Kidney capillary endothelial cell (primary cell): Measurements from ENCODE around the gene GKN1.

Experiments used
- DNase-seq: peaks from one replicate; pipeline ENCODE4 v3.0.0-alpha.2; 2018; ENCODE audit warnings: low spot score

Gene GKN1

DNA sequence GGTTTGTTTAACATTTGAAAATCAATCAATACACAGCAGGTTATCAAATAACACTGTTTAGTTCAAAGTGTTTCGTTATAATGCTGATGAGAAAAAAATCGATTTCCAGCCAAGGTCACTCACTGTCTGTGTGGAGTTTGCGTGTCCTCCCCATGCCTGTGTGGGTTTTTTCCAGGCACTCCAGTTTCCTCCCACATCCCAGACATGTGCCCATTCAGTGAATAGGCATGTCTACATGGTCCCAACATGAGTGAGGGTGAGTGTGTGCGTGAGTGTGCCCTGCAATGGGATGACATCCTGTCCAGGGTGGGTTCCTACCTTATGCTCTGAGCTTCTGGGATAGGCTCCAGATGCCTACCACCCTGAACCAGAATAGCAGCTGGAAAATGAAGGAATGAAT lies 13.1 kb upstream of the GKN1 start:
- no peak for DNase-seq

DNA sequence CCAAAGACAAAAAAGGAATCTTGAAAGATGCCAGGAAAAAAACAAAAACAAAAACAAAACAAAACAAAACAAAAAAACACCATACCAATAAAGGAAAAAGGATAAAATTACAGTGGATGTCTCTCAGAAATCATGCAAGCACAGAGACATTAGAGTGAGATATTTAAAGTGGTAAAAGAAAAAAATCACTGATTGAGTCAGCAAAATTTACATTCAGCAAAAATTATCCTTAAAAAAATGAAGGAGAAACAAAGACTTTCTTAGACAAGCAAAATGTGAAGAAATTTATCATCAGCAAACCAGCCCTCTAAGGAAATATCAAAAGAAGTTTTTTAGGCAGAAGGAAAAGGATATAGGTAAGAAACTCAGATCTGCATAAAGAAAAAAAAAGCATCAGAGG lies 10.2 kb upstream of the GKN1 start:
- DNase-seq = no peak

DNA sequence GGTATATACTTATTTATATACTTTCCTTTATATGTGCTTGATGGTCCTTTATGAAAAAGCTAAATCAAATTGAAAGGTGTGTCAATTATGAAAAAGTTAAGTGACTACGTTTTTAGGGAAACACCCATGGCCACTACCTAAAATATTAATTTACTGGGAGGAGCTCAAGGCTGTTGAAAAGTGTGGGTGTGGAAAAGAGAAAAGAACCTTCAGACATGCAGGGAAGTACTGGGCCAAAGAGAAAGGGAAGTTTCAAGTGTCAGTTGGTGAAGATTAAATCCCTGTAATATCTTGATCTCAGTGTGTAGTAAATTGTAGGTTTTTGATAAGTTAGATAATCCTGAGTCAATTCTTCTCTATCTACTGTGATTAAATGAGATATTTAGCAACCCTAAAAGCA lies 6.2 kb upstream of the GKN1 start:
- no peak for DNase-seq

DNA sequence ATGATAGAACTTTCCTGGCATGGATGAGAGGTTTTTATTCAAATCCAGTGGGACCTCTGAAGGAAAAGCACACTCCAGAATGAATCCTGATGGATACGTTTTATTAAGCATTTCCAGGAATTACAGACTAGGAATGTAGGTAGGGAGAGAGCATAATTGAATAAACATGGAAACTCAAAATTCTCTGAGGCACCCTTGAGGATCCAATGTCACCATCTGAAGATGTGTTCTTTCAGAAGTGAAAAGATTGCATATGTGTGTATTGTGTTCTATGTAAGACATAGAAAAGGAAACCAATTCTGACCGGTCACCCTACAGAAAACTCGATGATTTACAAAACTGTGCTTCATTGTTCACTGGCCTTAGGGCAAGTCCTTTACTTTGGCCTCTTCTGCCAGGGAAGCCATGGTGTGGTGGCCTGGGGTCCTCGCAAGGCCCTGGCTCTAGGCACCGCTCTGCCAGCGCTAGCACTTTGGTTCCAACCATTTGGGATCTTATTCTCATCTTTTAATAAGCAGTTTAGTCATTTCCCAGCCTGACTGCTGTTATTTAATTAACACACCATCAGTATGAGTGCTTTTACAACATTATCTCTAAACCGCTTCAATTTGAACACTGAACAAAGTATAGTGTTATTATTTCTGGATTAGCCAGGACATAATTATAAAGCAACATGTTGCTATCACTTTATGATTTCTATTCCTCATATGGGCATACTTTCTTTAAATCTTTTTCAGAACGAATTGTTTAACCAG lies 4.5 kb upstream of the GKN1 start:
- no peak for DNase-seq

DNA sequence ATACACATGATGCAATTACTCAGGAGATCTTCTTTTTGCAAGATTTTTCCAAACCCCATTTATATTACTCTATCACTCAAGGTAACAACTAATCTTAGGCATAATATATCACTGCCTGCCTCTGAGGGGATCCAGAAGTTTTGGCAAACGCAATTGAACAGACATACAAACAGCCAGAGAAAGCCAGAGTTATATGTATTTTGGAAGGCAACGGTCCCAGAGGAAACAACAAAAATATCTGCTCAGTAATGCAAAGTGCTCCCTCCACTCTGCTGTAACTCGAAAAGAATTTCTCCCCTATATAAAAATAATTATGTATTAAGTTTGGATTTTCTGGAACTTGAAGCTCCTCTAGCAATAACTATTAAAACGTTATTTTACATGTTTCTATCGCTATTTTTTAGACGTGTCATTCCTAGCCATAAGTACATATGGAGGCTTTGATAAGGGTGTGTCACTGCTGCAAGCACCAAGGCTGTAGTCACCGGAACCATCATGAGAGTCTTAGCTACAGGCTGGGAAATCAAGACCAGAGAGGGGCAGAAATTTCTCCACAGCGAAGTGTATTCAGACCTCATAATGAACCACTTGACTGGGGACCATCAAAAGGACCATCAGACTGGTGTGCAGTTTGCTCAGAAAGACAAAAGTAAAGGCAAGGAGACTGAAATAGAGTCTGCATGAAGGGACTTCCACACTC lies 3.7 kb upstream of the GKN1 start:
- DNase-seq = no peak

DNA sequence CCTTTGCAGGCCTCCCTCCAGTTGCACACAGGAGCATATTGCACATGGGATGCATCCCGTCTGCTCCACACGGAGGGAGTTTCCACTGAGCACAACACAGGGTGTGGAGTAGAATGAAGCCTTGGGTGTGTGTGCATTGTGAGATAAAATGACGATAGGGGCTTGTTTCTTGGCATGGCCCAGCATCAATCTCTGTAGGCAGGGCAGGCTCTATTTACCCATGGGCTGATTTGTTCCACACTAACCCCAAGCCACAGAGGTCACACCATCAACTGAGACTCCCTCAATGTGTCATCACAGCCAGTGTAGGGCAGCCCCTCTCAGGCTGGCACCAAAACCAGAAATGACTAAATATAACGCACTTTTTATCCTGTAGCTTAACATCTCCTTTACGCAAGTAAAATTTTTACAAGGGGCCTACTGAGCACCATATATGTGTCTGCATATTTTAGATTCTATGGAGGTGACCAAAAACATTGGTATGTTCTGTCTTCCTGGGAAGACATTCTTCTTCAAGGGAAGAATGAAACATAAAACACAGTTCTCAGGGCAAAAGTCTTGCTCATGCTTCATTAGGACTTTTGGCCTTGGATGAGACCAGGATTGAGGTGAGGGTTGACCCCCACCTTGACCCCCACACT lies 2.7 kb upstream of the GKN1 start:
- peak; percentile 26 for DNase-seq

DNA sequence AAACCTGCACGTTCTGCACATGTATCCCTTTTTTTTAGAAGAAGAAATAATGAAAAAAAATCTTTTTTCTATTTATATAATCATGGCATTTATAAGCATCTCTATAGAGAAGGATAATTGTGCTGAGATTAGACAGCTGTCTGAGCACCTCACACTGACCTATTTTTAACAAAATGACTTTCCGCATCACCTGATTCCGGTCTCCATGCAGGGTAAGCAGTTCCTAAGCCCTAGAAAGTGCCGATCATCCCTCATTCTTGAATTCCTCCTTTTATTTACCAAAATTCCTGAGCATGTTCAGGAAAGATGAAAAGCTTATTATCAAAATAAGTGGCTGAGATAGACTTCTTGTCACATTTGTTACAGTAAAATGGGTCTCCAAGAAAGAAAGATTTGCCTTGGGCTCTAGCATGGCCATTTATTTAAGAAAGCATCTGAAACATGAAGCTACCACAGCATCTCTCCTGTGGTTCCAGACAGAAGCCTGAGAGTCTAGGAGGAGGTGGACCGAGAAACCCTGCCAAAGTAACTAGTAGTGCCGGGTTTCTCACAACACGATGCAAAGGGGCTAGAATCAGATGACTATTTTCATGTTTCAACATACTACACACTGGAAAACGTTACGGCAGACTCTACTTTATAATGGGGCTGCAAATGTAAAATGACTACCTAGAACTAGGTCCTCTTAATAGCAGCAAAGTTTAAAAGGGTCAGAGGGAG lies 670 bp downstream of the GKN1 start:
- DNase-seq = no peak

DNA sequence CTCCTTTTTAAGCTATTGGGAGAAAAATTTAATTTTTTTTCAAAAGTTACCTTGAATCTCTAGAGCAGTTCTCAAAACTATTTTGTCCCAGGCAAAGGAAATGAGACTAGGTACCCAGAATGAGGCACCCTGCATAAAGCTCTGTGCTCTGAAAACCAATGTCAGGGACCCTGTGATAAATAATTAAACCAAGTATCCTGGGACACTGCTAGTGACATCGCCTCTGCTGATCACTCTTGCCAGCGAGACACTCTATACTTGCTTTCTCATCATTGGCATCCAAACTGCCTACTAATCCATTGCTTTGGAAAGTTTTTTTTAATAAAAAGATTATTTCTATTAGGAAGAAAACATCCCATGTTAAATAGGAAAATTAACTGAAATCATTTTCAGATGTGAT lies 1.4 kb downstream of the GKN1 start:
- no peak for DNase-seq

DNA sequence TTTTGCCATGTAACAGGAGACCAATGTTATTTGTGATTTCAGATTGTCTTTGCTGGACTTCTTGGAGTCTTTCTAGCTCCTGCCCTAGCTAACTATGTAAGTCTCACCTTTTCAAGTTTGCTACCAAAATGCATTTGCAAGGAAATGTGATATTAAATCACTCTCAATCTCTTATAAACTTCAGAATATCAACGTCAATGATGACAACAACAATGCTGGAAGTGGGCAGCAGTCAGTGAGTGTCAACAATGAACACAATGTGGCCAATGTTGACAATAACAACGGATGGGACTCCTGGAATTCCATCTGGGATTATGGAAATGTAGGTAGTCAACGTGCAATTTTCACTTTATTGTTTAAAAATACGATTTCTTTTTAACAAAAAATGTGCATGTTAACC lies 3.0 kb downstream of the GKN1 start:
- DNase-seq = no peak

DNA sequence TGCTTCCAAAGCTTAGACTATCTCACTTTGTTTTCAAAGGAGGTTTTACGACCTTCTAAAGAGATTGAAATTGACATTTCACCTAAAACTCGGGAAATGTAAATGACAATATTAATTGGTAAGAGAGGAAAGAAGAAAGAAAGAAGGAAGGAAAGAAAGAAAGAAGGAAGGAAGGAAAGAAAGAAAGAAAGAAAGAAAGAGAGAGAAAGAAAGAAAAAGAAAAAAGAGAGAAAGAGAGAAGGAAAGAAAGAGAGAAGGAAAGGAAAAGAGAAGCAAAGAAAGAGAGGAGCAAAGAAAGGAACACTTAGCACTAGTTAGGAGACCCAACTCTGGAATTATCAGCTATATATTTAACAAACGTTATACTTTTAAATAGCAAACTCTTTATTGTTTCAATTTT lies 3.7 kb downstream of the GKN1 start:
- DNase-seq = no peak

DNA sequence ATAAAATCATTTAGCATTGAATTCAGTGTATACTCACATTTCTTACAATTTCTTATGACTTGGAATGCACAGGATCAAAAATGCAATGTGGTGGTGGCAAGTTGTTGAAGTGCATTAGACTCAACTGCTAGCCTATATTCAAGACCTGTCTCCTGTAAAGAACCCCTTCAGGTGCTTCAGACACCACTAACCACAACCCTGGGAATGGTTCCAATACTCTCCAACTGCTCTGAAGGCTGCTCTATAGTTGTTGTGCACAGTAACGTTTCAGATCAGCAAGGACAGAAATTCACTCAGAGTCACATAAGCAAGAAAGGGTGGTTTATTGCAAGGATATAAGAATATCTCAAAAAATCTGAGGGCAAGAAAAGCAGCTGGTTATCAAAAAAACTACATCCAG lies 6.5 kb downstream of the GKN1 start:
- DNase-seq = no peak

DNA sequence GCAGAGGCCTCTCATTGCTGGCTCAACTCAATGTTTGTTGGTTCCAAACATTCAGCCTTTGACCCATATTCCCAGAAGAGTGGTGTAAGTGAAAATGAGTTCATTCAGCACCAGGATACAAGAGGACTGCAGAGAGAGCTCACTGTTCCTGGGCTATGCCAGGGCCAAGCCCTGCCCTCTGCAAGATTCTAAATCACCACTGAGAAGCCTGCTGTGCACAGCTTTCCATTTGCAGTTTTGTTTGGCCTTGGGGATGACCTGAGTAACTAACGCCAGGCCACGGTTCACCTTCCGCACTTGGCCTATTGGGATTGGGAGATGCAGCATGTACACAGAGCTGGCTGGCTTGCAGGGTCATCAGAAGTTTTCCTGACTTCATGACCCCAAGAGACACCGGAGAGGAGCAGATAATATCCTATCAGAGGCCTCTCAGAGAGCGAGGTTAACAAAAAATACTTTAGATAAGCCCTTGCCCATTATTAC lies 12.6 kb downstream of the GKN1 start:
- no peak for DNase-seq

DNA sequence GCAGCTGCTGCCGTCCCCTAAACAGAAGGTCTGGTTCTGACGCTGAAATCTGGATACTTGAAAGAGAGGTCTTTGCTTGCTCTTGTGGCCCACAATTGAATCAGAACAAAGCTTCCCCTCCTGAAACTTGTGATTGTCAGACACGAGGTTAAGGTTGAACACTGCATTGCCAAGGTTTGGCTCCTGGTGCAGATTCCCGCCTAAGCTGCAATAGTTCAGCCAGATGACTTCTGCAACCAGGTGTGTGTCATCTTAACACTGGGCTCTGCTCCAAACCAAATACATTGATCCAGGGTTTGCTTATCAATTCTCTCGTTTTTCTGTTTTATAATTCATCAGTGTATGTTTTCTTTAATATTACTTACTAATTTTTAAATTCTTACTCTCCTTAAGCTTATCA lies 14.6 kb downstream of the GKN1 start:
- no peak for DNase-seq

DNA sequence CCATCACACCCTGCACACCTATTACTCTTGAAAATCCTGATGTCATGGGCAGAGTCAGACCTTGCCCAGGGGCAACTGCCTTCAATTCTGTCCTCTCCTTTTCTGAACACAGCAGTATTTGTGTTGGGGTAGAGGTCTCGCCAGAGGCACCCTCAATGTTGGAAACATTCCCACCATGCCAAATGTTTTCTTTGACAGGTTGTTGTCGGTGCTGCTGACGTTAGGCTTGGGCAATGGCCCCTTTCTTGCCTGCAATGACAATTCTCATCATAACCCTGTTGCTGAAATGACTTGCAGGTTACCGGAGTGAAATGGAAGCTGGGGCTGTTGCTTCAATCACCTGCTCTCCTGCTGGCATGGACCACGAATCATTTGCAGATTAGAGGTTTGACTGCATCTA lies 17.9 kb downstream of the GKN1 start:
- DNase-seq = no peak

DNA sequence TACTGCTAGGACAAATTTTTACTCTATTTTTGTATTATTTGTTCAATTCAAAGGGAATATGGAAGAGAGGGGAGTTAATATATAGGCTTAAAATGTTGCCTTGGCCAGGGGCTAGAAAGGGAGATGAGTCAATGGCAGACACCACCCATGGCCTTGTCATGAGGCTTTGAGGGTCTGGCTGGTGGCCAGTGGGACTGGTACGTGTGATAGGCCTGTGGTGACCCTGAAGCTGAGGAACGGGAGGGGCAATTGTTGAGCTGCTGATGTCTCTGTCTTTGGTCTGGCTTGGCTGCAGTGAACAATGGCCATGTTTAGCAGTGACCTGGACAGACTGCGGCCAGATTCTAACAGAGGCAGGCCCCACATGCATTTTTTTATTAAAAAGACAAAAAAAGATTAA lies 18.5 kb downstream of the GKN1 start:
- DNase-seq = no peak

DNA sequence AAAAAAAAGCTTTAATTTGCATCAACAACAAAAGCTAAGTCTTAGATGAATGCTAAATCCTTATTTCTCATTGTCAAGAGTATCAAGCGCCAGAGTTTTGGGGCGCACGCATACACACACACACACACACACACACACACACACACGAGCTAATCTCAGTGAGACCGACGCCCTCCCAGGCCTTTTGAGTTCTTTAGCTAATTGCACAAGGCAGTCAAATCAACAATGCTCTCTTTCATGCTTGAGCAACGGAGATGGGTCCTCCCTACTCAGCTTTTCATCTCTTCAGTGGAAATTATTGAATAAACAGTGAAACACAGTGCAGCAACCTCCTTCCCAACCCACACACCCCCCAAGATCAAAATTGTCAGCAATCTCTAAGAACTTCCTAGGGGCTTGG lies 19.2 kb downstream of the GKN1 start:
- no peak for DNase-seq

DNA sequence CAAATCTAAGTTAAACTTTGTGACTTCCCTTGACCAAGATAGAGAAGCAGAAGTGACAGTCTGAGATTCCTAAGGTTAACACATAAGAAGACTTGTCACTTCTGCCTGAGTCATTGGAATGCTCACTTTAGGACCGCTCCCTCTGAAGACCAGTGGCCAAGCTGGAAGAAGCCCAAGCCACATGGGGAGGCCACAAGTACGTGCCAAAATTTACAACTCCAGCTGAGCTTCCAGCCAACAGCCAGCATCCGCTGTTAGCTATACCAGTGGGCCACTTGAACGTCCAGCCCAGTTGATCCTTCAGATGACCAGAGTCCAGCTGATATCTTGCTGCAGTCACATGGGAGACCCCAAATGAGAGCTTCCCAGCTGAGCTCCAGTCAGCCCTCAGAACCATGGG lies 20.4 kb downstream of the GKN1 start:
- no peak for DNase-seq

DNA sequence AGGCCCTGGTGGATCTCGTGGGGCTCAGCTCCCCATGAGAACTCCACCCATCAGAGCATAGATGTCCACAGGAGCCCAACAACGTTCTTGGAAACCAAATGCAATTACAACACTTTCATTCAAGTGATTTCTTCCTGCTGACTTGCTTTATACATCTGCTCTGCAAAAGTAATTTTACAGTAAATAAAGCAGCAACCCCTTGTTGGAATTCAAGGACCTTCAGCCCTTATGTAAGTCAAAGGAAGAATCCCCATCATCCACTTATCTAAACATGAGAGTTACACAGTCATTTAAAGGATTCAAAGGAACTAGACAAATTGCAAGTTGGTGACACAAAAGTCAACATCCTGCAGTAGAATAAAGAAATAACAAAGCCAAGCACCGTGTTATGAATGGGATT lies 21.5 kb downstream of the GKN1 start:
- DNase-seq = no peak

DNA sequence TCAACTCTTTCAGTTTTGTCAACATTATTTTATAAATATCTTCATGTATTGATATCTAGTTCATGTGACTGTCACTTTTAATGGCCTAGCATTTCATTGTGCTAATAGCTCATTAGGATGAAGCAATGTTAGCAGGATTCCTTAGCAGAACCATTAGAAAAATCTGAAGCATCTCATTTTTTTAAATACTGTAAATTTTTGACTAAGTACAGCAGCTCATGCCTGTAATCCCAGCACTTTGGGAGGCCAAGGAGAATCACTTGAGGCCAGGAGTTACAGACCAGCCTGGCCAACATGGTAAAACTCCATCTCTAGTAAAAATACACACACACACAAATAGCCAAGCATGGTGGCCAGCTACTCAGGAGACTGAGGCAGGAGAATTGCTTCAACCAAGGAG lies 23.0 kb downstream of the GKN1 start:
- no peak for DNase-seq

DNA sequence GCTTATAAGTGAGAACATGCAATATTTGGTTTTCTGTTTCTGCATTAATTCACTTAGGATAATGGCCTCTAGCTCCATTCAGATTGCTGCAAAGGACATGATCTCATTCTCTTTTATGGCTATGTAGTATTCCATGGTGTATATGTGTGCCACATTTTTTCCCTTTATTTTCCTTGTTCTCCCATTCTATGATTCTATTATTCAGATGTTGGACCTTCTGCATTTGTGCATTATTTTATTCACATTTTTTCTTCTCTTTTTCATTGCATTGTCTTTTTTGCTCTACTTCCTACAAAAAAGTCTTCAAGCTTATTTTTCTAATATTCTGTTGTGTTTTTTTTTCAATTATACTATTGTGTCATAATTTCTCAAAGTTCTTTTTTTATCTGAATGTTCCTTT lies 27.4 kb downstream of the GKN1 start:
- DNase-seq = no peak

DNA sequence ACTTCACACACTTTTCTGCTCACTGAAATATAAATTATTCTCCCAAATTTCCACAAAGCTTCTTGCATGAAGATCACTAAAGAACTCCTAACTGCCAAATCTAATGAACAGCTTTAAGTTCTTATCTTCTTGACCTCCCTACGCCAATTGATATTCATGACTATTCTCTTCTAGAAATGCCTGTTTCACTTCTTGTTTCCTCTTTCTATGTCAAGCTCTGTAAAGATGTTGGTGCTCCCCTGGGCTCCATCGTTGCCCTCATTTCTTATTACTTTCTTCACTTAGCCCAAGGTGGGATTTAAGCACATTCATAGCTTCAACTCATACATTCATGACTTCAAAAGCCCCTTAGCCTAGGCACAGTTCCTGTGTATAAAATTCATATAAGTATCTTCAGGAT lies 29.3 kb downstream of the GKN1 start:
- no peak for DNase-seq

DNA sequence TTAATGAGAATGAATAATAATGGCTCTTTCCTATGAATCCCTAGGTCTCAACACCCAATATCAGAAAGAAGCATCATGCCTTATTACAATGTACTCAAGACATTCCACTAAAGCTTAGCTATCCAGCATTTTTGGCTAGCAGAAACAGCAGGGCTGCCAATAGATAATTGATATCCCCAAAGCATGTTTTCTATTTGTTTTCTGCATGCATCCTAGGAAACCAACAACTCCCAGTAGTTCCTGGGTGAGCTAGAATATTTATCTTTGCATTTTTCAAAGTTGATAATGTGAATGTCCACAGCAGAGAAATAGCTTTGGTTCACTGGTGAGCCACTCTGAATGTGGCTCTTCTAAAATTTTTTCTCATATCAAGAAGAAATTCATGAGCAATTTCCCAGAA lies 32.7 kb downstream of the GKN1 start:
- DNase-seq = no peak

DNA sequence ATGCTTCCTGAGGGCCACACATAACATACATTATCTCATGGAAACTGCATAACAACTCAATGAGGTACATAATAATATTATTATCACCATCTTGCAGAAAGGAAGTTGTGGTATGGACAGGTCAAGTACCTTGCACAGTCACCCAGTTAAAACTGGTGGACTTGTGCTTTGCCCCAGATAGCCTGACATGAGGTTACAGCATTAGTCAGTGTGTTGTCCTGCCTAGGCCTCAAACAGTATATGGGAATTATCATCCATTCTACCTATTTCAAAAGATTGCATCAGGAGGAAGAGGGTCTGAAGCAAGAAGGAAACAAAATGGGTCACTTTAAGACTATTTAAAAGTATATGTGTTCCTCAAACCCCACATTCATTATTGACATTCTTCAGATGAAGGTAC lies 33.2 kb downstream of the GKN1 start:
- DNase-seq = no peak
